AG08396 (cell line): Measurements from ENCODE around the gene ABHD6.
"Not testable (repeated sequence)": the region's sequence is repeated elsewhere in the genome, so short reads cannot be mapped to it uniquely, and the experiment has no call there.

Source experiments
- DNase-seq: peaks from one replicate; pipeline ENCODE4 v3.0.0; 2012; ENCODE audit warnings: low spot score, mixed read lengths

ABHD6 gene

DNA sequence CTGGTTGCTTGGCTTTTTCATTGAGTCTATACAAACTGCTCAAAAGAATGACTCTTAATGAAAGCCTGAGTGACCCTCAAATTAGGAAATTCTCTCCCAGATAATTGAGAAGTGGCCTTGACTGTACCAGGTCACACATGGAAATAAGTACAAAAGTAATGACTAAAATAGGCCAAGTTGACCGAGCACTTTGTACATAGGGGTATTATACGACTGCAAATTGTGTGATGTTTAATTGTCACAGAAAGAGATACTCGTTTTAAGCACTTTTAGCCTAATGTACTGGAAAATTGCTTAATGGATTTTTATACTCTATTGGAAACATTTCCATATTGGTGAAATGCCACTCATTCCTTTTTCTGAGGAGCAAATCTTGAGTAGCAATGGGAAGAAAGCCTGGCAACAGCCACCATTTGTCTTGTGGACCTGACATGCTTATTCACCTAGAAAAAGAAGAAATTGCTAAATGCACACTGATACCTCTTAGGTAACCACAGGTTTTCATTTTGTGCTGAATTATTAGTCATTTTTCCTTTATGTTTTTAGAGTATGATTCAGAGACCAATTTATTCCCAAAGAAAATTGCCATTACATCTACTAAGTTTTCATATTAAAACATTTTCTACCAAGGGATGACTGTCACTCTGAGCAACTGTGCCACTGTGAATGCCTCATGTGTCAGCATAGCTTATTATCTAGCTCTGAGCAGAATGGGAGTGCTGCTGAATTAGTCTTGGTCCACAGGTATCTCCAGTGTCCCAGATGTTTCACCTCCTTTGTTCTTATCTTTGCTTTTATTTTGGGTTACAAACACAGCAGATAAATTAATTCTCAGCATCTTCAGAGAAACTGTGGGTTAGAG is 86.2 kb downstream of the ABHD6 start:
- DNase-seq, result no peak

DNA sequence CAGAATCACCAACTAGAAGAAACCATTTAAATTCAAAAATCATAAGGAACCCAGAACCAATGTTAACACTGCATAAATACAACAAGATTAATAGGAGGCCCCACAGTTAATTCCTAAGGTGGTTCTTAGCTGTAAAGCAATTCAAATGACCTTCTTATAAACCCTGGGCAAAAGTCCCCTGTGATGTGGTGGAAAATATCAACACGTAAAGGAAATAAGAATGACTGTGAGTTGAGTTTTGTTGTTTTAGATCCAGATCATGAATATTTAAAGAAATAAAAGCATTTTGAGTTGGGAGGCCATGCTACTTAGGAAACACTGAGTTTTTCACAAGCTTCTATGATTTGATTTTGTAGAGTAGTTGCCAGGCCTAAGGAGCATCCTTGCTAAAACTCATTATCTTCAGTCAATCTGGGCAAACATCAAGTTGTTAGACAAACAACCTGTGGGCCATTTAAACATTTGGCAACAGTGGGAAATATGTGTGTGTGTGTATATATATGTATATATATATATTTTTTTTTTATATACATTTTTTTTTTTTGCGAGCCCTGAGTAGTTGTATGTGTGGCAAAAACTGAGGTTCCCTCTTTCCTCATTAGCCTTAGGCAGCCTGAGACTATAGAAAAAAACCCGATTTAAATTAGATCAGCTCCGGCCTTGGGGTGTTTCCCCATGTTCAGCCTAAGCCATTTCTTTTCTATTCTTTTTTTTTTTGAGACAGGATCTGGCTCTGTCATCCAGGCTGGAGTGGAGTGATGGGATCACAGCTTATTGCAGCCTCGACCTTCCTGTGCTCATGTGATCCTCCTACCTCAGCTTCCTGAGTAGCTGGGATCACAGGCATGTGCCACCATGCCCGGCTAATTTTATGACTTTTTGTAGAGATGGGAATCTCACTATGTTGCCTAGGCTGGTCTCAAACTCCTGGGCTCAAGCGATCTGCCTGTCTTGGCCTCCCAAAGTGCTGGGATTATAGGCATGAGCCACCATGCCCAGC is 87.1 kb downstream of the ABHD6 start:
- DNase-seq, result no peak

DNA sequence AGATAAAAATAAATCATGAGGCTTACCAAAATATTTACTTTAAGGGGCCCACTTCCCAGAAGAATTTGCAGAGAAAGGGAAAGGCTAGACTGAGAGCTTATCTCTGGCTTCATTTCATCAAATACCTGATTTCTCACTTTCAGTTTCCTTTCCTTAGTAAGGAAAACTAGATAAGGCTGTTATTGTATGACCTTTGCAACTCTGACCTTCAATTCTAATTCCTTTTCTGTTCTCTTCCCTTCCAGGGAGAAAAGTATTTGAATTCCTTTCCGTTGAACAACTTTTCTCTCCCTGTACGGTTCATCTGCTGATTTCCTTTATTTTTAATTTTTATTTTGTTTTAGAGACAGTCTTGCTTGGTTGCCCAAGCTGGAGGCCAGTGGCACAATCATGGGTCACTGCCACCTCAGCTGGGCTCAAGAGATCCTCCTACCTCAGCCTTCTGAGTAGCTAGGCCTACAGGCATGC is 88.0 kb downstream of the ABHD6 start:
- no peak for DNase-seq

DNA sequence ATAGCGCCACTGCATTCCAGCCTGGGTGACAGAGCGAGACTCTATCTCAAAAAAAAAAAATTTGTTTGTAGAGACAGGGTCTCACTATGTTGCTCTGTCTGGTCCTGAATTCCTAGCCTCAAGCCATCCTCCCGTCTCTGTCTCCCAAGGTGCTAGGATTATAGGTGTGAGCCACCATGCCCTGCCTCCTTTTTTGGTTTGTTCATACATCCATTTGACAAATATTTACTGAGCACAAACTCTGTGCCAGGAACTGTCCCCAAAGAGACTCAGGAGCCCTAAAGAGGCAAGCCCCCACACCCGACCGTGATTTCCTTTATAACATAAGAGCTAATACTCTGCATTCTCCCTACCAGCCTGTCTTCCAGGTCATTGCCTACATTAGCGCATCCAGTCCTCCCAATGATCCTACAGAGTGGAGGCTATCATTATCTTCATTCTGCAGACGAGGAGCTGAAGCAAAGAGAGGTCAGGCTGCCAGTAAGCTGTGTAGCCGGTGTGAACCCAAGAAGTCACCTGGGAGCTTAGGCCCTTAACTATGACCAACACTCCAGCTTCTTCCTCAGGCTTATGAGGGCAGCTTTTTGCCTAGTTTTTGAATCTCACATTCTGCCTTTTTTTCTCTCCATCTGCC is 88.8 kb downstream of the ABHD6 start:
- DNase-seq, result no peak

DNA sequence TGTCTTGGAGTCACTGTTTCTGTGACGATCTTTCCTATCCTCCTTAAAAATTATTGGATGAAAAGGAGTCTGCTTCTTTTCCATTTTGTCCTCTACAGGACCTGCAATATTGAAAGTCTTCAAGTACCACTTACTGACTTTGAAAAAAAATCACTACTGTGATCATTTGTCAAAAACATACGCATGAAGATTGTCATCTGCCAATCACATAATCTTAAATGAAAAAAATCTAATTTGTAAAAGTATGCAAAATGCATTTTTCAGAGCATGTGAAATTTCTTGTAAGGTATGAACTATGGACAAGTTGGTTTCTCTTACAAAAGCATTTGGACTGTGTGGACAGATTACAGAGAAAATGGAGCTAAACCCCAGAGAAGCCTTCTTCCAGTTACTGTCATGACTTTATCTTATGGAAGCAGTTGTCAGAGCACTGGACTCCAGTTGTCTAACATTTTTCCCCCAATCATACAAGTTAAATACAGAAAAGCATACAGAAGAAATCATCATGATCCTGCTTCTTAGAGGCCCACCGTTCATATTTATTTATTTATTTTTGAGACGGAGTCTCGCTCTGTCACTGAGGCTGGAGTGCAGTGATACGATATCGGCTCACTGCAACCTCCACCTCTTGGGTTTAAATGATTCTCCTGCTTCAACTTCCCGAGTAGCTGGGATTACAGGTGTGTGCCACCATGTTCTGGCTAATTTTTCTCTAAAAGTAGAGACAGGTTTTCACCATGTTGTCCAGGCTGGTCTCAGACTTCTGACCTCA is 91.7 kb downstream of the ABHD6 start:
- no peak for DNase-seq

DNA sequence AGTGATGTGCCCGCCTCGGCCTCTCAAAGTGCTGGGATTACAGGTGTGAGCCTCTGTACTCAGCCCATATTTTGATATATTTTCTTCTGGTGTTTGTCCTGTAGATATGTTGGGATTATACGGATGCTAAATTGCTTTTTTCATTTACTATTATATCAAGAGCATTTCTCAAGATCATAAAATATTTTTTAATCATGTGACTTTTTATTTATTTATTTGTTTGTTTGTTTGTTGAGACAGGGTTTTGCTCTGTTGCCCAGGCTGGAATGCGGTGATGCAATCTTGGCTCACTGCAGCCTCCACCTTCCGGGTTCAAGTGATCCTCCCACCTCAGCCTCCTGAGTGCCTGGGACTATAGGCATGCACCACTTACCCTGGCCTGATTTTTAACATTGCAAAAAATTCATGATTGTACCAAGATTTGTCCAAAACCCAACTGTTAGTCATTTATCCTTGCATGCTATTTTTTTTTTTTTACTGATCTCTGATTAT is 92.4 kb downstream of the ABHD6 start:
- DNase-seq, result no peak

DNA sequence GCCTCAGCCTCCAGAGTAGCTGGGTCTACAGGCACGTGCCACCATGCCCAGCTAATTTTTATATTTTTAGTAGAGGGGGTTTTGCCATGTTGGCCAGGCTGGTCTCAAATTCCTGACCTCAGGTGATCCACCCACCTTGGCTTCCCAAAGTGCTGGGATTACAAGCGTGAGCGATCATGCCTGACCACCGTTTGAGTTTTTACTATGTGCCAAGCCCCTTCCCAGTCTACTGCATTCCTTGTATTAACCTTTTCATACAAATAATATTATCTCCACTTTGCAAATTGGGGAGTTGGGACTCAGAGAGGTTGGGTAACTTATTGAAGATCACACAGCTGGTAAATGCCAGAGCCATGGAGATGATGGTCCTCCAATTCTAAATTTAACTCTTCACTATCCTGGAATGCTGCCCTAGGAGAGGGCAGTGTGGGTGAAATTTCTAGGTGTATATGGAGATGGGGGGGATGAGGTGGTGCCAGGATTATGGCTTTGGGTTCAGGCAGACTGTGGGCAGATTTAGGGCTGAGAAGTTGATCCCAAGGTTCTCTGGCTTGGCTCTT is 94.1 kb downstream of the ABHD6 start:
- no peak for DNase-seq

DNA sequence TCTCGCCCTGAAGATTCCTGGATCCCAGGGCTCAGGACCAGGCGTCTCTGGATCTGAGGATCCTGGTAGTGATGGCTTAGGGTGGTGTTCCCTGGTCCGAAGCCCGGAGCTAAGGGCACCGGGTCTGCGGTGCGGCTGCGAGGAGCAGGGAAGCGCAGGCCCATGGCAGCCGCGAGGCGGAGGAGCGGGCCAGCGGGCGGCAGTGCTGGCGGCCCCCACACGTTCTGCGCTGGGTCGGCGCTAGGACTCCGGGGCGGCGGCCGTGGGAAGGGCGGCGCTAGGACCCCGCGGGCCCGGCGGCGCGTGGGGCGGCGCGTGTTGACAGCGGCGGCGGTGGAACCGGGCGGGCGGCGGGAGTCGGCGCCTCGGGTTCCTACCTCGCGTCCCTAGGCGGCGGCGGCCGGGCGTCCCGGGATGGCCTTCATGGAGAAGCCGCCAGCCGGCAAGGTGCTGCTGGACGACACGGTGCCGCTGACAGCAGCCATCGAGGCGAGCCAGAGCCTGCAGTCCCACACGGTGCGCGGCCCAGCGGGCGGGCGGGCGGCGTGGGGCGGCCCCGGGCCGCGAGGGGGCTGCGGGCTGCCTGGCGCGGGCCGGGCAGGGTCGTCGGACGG is 95.1 kb downstream of the ABHD6 start, which contains the start of gene PXK:
Gene PXK, plus strand, starts transcription at position 318 of the 614 bp plus-strand sequence. Its CDS starts 97 bp downstream, at position 415.
- DNase-seq, result peak; percentile 88

DNA sequence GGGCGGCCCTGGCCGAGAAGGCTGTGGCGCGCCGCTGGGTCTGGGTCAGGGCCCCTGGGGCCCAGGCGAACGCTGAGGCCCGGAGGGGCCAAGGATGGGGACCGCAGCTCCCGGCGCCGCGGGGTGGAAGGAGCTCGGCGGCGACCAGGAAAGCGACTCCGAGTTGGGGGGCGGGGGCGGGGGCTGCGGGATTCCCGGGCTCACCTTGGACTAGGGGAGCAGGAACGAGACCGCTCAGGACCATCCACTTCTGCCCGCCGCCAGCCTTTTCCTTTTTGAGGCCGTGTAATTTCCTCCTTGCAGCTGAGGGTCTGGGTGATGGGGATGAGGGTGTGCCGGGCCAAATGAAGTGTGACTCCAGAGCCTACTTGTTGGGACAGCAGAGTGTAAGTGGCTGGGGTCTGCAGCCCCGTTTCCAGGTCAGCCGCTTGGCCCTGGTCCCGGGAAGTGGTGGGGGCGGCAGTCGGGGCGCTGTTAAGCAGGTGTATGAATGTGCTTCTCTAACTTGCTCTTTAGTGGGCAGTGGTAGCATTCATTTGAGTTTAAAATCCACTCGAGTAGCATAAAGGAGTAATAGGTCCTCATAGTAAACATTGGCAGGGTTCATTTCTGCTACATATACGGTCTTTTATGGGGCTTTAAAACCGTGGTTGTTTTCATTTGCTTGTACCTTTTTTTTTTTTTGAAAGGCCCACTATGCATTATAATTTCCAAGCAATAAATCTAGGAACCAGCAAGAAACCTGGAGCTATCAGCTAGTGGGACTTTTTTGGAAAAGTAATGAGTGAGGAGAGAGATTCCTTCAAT is 95.8 kb downstream of the ABHD6 start:
- peak; percentile 22 for DNase-seq

DNA sequence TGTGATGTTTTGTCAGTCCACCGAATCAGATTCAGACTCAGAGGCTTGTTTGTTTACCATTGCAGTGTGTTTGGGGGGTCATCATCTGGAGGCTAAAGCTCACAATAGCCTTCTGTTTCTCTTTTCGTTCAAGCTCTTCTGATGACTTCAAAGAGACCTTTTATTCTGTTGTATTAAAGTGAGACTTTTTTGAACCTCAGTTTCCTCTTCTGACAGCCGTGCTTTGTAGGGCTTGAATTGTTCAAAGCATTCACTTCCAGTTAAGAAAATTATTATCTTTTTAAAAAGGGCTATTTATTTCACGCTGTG is 96.4 kb downstream of the ABHD6 start:
- DNase-seq, result no peak

DNA sequence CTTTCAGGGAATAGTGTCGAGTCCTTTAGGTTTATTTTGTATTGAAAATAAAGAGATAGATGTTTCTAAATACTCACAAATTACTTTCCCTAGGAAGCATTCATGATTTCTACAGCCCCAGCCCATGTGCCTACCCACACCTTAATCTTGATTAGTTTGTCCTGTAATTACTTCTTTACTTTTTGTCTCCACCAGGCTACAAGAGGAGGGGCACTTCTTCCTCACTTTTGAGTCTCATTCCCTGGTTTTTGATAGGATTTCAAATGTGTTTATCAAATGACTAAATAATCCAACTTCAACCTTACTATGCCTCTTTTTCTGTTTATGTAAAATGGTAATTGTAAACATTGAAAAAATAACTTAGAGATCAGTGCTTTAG is 96.9 kb downstream of the ABHD6 start:
- no peak for DNase-seq

DNA sequence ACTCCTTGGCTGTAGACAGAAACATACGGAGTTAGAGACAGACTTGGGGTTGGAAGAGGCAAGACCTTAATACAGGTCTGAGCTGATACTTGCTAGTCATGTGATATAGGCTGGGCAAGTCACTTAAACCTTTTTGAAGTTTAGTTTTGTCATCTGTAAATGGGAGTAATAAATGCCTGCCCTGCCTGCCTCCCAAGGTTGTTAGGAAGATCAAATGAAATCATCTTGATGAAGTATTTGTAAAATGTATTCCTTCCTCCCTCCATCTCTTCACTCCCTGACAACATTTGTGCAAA is 98.0 kb downstream of the ABHD6 start:
- DNase-seq, result no peak

DNA sequence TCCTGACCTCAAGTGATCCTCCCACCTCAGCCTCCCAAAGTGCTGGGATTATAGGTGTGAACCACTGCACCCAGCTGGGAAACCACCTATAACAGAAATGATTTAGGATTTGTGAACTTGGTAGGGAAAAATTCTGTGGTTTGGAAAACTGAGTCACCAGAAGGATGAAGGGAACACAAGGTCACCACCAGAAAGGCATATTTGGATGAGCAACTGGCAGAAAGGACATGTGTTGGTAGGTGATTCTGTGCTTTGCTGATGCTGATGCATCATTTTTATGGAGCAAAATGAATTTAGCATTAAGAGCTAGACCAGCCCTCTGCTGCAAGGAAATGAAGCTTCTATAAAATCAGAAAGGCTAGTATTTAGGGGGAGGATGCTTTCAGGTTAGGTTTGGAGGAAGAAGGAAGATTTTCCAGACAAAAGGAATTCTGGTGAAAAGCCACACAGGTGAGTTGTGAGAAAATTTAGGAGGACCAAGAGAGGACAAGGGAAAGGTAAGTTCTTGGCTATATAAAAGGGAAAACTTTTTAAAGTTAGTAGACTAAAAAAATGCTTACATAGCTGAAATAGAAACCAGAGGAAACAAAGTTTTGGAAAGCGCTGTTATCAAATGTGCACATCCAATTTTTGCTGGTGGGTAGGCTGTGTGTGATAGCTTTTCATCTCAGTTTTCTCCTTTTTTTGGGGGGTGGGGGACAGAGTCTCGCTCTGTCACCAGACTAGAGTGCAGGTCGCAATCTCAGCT is 98.7 kb downstream of the ABHD6 start:
- peak; percentile 63 for DNase-seq

DNA sequence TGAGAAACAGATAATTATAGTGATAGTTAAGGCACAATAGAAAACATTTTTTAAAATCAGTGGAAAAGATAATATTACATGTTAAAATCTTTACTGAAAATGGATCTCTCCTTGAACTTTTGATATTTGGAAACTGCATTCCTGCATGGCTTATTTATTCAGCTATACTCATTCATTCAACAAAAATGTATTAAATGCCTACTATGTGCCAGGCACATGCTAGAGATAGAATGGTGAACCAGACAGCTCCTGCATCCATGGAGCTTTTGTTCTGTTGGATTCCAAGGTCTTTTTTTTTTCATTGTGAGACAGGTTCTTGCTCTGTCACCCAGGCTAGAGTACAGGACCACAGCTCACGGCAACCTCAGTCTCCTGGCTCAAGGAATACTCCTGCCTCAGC is 99.6 kb downstream of the ABHD6 start:
- DNase-seq, result no peak

DNA sequence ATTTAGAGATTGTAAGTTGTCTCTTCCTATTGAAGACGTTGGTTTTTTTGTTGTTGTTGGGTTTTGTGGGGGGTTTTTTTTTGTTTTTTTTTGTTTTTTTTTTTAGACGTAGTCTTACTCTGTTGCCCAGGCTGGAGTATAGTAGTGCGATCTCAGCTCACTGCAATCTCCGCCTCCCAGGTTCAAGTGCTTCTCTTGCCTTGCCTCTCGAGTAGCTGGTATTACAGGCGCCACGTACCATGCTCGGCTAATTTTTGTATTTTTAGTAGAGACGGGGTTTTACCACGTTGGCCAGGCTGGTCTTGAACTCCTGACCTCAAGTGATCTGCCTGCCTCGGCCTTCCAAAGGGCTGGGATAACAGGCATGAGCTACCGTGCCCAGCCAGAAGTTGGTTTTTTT is 101.6 kb downstream of the ABHD6 start:
- not testable (repeated sequence) for DNase-seq

DNA sequence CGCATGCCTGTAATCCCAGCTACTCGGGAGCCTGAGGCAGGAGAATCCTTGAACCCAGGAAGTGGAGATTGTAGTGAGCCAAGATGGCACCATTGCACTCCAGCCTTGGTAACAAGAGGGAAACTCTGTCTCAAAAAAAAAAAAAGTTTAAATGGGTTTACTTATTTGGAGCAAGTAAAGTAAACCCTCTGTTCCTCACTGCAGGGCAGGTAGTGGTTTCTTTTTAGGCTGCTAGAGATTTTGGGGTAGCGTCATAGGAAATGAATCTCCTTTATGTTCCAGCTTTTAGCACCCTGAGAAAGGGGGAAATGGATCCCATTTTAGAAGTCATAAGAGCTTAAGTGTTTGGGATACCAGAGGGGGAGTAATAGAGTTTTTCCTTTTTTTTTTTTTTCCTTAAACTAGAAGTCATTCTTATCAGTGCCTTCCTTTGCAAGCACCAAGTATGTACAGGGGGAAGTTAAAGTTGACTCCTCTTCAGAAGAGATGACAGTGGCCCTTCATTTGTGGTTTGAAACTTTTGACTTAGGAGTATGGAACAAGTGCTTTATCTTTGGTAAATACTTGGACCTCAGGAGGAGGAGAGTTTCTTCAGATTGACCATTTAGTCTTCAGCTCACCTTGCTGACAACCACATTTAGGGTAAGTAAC is 103.1 kb downstream of the ABHD6 start:
- no peak for DNase-seq

DNA sequence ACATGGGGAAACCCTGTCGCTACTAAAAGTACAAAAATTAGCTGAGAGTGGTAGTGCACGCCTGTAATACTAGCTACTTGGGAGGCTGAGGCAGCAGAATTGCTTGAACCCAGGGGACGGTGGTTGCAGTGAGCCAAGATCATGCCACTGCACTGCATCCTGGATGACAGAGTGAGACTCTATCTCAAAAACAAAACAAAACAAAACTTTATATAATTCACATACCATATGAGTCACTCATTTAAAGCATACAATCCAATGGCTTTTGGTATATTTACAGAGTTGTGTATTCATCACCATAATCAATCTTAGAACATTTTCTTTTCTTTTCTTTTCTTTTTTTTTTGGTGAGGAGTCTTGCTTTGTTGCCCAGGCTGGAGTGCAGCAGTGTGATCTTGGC is 103.8 kb downstream of the ABHD6 start:
- no peak for DNase-seq

DNA sequence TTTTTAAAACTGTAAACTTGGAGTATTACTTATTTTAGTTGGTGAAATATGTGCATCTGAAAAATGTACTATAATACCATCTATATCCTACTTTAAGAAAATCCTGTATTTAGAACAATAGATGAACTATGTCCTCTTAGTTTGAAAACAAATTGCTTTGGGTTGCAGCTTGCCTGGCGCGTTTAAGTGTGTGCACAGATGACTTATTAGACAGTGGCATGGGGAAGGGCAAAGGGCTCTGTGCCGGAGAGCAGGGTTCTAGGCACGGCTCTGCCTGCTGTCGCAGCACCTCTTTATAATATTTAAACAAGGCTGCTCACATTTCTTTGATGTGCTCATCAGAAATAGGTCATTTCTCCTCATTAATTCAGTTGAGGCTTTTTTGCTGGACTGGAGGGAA is 105.1 kb downstream of the ABHD6 start:
- DNase-seq, result no peak
